Small intestine (tissue), 16 donors: ENCODE results near the gene YBX2. TPM values are rescaled to one million over a fixed set of nuclear protein-coding genes. Genes with fewer than 3 reads are reported as not detected.
"Not testable (repeated sequence)": the region's sequence is repeated elsewhere in the genome, so short reads cannot be mapped to it uniquely, and the experiment has no call there.

Experiments
- DNase-seq, 2 donors: peaks; one replicate each; pipeline versions ENCODE4 v3.0.0 to v3.0.0-alpha.2; 2013
- FAIRE-seq: peaks from 2 replicates; lab custom pipeline; 2012; peaks lifted over from hg19 to GRCh38; lab: Jason Lieb, UNC
- H3K27ac ChIP-seq, 3 donors: one replicate each; pipeline ENCODE4 v1.5.1; 2013; ENCODE audit warnings: low read length in 2 of 3, mild to moderate bottlenecking in 2 of 3, control low read depth in 1 of 3, inconsistent platforms in 1 of 3, low read depth in 1 of 3, moderate library complexity in 1 of 3
- H3K27me3 ChIP-seq, 3 donors: one replicate each; pipeline ENCODE4 v1.6.1; 2013; ENCODE audit warnings: low read length in 3 of 3, inconsistent platforms in 1 of 3; ENCODE audit not compliant: control insufficient read depth in 3 of 3, insufficient read depth in 3 of 3
- H3K36me3 ChIP-seq, 3 donors: one replicate each; pipeline ENCODE4 v1.6.1; 2013; ENCODE audit warnings: low read length in 3 of 3, inconsistent platforms in 1 of 3, low read depth in 1 of 3, mild to moderate bottlenecking in 1 of 3, moderate library complexity in 1 of 3; ENCODE audit not compliant: control insufficient read depth in 3 of 3, insufficient read depth in 2 of 3
- H3K4me1 ChIP-seq, 3 donors: one replicate each; pipeline ENCODE4 v1.6.1; 2013; ENCODE audit warnings: low read length in 2 of 3, inconsistent platforms in 1 of 3, low read depth in 1 of 3, mild to moderate bottlenecking in 1 of 3, moderate library complexity in 1 of 3; ENCODE audit not compliant: control insufficient read depth in 3 of 3, insufficient read depth in 2 of 3
- H3K4me3 ChIP-seq, 3 donors: one replicate each; pipeline ENCODE4 v1.5.1; 2013; ENCODE audit warnings: low read length in 3 of 3, control low read depth in 1 of 3, inconsistent platforms in 1 of 3, low read depth in 1 of 3, mild to moderate bottlenecking in 1 of 3, moderate library complexity in 1 of 3
- H3K9me3 ChIP-seq, 2 donors: one replicate each; pipeline ENCODE4 v1.6.1; 2013; ENCODE audit warnings: low read depth in 1 of 2, low read length in 1 of 2; ENCODE audit not compliant: control insufficient read depth in 2 of 2, insufficient read depth in 1 of 2
- WGBS, 3 donors: extraction: QIAGEN DNeasy Blood & Tissue Kit; methylation state at CpG; one replicate each; pipeline ENCODE4 v1.1.7; 2013; 5-methylcytosine and 5-hydroxymethylcytosine counted together
- long read RNA-seq, 10 donors: transcript quantifications; one replicate each; lab custom pipeline, GENCODE V29; 2026
- polyA plus RNA-seq, 4 donors: library from polyadenylated mRNA; stranded (reverse) in 3 of 4; unstranded in 1 of 4; fragments of 200-250 nt in 3 of 4; fragments of 120-200 nt in 1 of 4; gene quantifications; one replicate each; pipeline versions ENCODE4 v1.2.1 to v1.2.3, GENCODE V29; 2013
- donor health status: healthy with polysubstance abuse.
- donor health status: control.
- donor health status: control.
- donor health status: Bipolar disorder and iron deficiency.
- donor health status: healthy.

Gene YBX2
- 10 to 100 TPM in 2 of 4 donors, 1 to 10 TPM in 2; 4.0 to 49.6 (median 11.1) TPM for polyA plus RNA-seq
- long read RNA-seq, donor 1 = 0 reads
- long read RNA-seq, donor 2 = 0 reads
- long read RNA-seq, donor 3, partial matches to known transcripts = 259 of 259 reads
- long read RNA-seq, donor 3, other reads (novel, unspliced or antisense) = 0 of 259 reads
- long read RNA-seq, donor 4 = 0 reads
- long read RNA-seq, donor 5 = 0 reads
- long read RNA-seq, donor 6, partial matches to known transcripts = 0 of 1 reads
- long read RNA-seq, donor 6, other reads (novel, unspliced or antisense) = 0 of 1 reads
- long read RNA-seq, donor 7, partial matches to known transcripts = 0 of 2 reads
- long read RNA-seq, donor 7, other reads (novel, unspliced or antisense) = 0 of 2 reads
- long read RNA-seq, donor 8 = 0 reads
- long read RNA-seq, donor 9 = 0 reads
- long read RNA-seq, donor 10, partial matches to known transcripts = 0 of 1 reads
- long read RNA-seq, donor 10, other reads (novel, unspliced or antisense) = 0 of 1 reads

- FAIRE-seq = no peak
- WGBS, 3 donors = 0 to 2% (median 1%) methylated on average over 19 to 57 of the region's 57 CpGs
- peak within 1 kb of the TSS; percentile 16 to 44 (median 22) for H3K4me3 ChIP-seq
These were observed at the start of gene YBX2 for GRCh38 chr17:7294614-7295153. TSS of gene YBX2 (minus strand) at chr17:7294639. CDS start at chr17:7294500, 139 bp downstream.

GRCh38 chr17:7343250-7343649 is 48.8 kb upstream of the YBX2 start:
- DNase-seq (no peak), FAIRE-seq (no peak)
- WGBS, 3 donors = 80 to 81% (median 80%) methylated on average over 15 of the region's 15 CpGs
- no peaks in the 10 kb centered on the region for H3K4me1 ChIP-seq
- peaks cover 0 to 2% (median 0%) of the 10 kb centered on the region in 3 donors for H3K27me3 ChIP-seq
- H3K9me3 ChIP-seq = no peaks in the 10 kb centered on the region
- H3K36me3 ChIP-seq = no peaks in the 10 kb centered on the region
- H3K27ac ChIP-seq = no peak overlapping the region
- H3K4me3 ChIP-seq = no peak overlapping the region

More at GRCh38 chr17:7294614-7295153, at the start of gene YBX2:
- Histone ChIP-seq H3K27ac (peak within 1 kb of the TSS; percentile 24 to 87 (median 83)), H3K9me3 (peaks cover 0 to 6% of the 10 kb centered on the region in 2 donors), H3K4me1 (peaks cover 0 to 30% (median 10%) of the 10 kb centered on the region in 3 donors), H3K27me3 (peaks cover 0 to 16% (median 7%) of the 10 kb centered on the region in 3 donors), H3K36me3 (no peaks in the 10 kb centered on the region)
- DNase-seq = peak; percentile 94

DNA sequence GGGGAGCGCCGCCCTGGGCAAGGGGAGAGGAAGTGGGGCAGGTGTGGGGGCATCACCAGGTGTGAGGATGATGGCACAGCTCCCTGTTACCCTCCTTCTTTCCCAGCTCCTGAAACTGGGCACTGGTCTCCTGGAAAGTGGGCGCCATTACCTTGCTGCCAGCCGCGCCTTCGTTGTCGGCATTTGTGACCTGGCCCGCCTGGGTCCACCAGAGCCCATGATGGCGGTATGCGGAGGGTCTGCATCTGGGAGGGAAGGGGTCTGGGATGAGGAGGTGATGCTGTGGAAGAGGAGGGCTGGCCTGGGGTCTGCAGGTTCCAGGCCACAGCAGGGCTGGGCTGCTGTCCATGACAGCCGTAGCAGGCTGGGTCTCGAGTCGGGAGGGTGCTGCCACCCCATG is 47.4 kb upstream of the YBX2 start:
- no peak for DNase-seq
- Histone ChIP-seq H3K27ac (no peak overlapping the region), H3K4me3 (no peak overlapping the region), H3K9me3 (no peaks in the 10 kb centered on the region), H3K36me3 (no peaks in the 10 kb centered on the region), H3K27me3 (peaks cover 0 to 5% (median 0%) of the 10 kb centered on the region in 3 donors), H3K4me1 (no peaks in the 10 kb centered on the region)
- WGBS, 3 donors = 92 to 94% (median 94%) methylated on average over 11 to 13 of the region's 13 CpGs
- FAIRE-seq = no peak

DNA sequence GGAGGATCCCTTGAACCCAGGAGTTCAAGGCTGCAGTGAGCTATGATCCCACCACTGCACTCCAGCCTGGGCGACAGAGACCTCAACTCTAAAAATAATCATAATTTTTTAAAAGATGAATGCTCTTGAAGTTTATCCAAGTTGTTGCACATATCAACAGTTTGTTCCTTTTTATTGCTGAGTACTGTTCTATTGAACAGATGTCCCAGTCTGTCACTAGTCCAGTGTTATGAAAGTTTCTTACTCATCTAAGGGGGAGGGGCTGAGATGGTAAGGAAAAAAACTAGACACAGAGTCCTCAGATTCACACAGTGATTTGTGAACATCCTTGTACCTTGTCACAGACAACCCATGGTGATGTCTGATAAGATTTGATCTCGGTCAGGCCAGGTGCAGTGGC is 45.7 kb upstream of the YBX2 start:
- Histone ChIP-seq H3K27me3 (peaks cover 0 to 8% (median 0%) of the 10 kb centered on the region in 3 donors), H3K36me3 (no peaks in the 10 kb centered on the region), H3K4me1 (no peaks in the 10 kb centered on the region), H3K4me3 (no peak overlapping the region), H3K27ac (no peak overlapping the region), H3K9me3 (no peaks in the 10 kb centered on the region)
- DNase-seq (no peak), FAIRE-seq (no peak)
- 52 to 77% (median 54%) methylated on average over 2 of the region's 2 CpGs for WGBS, 3 donors

GRCh38 chr17:7337600-7337999 is 43.2 kb upstream of the YBX2 start:
- DNase-seq, FAIRE-seq, H3K27me3 ChIP-seq, H3K4me1 ChIP-seq, H3K4me3 ChIP-seq, H3K36me3 ChIP-seq, H3K9me3 ChIP-seq, H3K27ac ChIP-seq: not testable (repeated sequence)
- 68 to 73% (median 72%) methylated on average over 7 of the region's 7 CpGs for WGBS, 3 donors

GRCh38 chr17:7336240-7337175 is 42.1 kb upstream of the YBX2 start, which contains the start of gene ACAP1:
TSS of gene ACAP1 (plus strand) at chr17:7336529. CDS start at chr17:7336735, 206 bp downstream.
- Histone ChIP-seq H3K36me3 (no peaks in the 10 kb centered on the region), H3K4me1 (peaks cover 0 to 2% (median 0%) of the 10 kb centered on the region in 3 donors), H3K9me3 (no peaks in the 10 kb centered on the region), H3K4me3 (peak within 1 kb of the TSS; percentile 10 to 52 (median 51)), H3K27me3 (peaks cover 0 to 13% (median 0%) of the 10 kb centered on the region in 3 donors), H3K27ac (peak within 1 kb of the TSS in 1 of 3 donors; percentile 59)
- FAIRE-seq (no peak), DNase-seq (peak in 1 of 2 donors; percentile 64)
- WGBS, 3 donors = 34 to 57% (median 43%) methylated on average over 16 to 17 of the region's 17 CpGs

- Histone ChIP-seq H3K27me3 (peaks cover 0 to 13% (median 0%) of the 10 kb centered on the region in 3 donors), H3K27ac (peak overlapping the region in 1 of 3 donors; percentile 2)
- not testable (repeated sequence) for H3K4me3 ChIP-seq, H3K9me3 ChIP-seq, H3K36me3 ChIP-seq, FAIRE-seq, DNase-seq, H3K4me1 ChIP-seq
- WGBS, 3 donors = 82 to 88% (median 87%) methylated on average over 13 of the region's 13 CpGs
These were observed 41.3 kb upstream of the YBX2 start for GRCh38 chr17:7335765-7336164.
